Subcutaneous adipose tissue (tissue), 4 donors: Measurements from ENCODE around the gene LRRC43. TPM values are rescaled to one million over a fixed set of nuclear protein-coding genes. Genes with fewer than 3 reads are reported as not detected.

Experiments used
- CTCF ChIP-seq: fragments of 450-650 bp; IDR thresholded peaks from one replicate; pipeline ENCODE4 v1.5.1; 2016; ENCODE audit warnings: low read depth, mild to moderate bottlenecking, control low read depth, antibody characterized with exemption, moderate library complexity
- total RNA-seq, 4 donors: library from RNA; depleted of rRNA; stranded (reverse); fragments of >200 nt; gene quantifications; one replicate each; pipeline ENCODE4 v1.1.0, GENCODE V29; 2016

The LRRC43 gene
- total RNA-seq, 4 donors from 2014 or later: 0.65 to 1.5 (median 1.4) TPM

DNA sequence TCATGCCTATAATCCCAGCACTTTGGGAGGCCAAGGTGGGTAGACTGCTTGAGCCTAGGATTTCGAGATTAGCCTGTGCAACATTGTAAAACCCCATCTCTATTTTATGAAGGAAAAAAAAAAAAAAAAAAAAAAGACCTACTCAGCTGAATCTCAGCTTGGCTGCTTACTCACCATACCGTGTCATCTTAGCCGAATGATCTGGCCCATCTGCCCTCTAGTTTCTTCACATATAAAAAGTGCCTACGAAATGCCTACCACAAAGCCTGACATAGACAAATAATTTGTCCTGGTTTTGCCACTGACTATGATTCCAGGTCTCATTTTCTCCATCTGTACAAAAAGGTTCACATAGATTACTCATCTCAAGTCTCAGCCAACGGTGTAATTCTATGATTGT, 32.8 kb downstream of the LRRC43 start:
- no peak for TF ChIP-seq CTCF

DNA sequence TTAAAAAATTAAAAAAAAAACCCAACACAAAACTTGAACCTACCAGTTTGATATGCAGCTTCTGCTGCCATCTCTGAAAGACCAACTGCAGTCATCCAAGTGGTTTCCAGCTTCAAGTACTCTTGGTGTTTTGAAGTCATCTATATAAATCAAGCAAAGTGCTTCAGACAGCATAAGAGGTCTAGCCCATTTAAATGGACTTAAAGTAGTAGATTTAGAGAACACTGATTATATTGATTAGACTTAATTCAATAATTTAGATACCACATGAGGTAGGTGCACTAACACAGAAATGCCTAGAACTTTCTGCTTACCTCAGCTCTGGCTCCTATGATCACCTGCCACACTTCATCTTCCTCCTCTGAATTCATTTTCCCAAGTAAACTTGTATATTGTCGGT, 33.5 kb downstream of the LRRC43 start:
- no peak for TF ChIP-seq CTCF

DNA sequence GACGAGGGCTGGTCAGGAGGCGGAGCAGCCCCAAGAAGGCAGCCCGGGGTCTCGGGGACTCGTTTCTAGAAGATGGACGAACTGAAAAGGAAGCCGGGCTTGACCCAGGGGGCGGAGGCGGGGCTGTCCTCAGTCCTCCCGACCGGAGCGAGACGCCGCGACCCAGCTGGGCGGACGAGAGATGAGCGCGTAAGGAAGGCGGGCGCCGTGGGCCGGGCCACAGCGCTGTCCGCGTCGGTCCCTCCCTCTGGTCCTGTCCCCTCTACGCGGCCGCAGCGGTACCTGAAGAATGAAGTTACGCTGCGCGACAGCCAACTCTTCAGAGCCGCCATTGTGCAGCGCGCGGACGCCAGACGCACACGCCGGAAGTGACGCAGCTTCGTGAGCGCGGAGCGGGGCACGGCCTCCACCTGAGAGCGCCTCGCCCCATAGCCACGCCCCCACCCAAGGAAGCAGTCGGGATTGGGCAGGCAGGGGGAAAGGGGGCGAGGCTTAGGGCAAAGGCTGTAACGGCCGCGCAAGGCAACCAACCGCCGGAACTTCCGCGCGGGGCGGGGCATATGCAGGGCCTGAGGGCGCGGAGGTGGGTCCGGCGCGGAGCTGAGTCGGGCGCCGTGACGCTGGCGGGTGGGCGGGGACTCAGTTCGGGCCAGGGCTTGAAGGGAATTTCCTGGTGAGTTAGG, 42.9 kb downstream of the LRRC43 start, which contains the start of gene DIABLO:
TSS of gene DIABLO (minus strand) at position 370 of the 683 bp plus-strand sequence. CDS start at position 332, 38 bp downstream.
- TF ChIP-seq CTCF: no peak

GRCh38 chr12:122226366-122227125, 43.6 kb downstream of the LRRC43 start:
- no peak for TF ChIP-seq CTCF

- TF ChIP-seq CTCF: no peak
Observed at GRCh38 chr12:122227341-122227740, 44.4 kb downstream of the LRRC43 start.

GRCh38 chr12:122228092-122228491, 45.2 kb downstream of the LRRC43 start:
- no peak for TF ChIP-seq CTCF

DNA sequence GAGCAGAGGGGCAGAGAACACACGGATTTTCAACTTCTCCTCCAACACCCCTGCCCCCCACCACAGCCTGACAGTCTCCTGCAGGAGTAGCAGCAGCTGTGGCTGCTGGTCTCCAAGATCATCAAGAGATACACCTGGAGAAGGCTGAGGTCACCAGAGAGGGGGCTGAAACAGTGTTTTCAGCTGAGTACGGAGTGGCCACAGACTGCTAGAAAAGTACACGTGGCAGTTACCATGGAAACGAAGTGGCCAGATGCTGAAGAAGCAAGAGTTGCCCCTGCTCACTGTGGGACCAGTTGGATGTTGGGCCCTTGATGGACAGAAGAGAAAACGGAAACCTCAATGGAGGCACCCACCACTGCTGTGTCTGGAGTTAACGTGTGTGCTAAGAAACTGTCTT, 47.9 kb downstream of the LRRC43 start:
- no peak for TF ChIP-seq CTCF
